ENCODE data around the gene ALKBH2.
"Not testable (repeated sequence)": the region's sequence is repeated elsewhere in the genome, so short reads cannot be mapped to it uniquely, and the experiment has no call there.

The ALKBH2 gene

GRCh38 chr12:109069307-109070271 lies 23.7 kb downstream of the ALKBH2 start:
- H3K36me3 ChIP-seq (ENCODE audit: control insufficient read depth, insufficient read depth, low read length), result peaks cover 10% of the 10 kb centered on the region; the same call in 1 of the 2 replicates

GRCh38 chr12:109065853-109066193 lies 27.4 kb downstream of the ALKBH2 start:
- H3K27ac ChIP-seq (ENCODE audit: low read depth, low read length), result no peak overlapping the region
- H3K9ac ChIP-seq (ENCODE audit: low read depth, low read length), result no peak overlapping the region
- no peaks in the 10 kb centered on the region for H3K27me3 ChIP-seq (ENCODE audit: control insufficient read depth, insufficient read depth, low read length)
- no peak overlapping the region for H3K4me3 ChIP-seq (ENCODE audit: low read depth, low read length)
- H3K9me3 ChIP-seq (ENCODE audit: control insufficient read depth, insufficient read depth, low read length), result no peaks in the 10 kb centered on the region
- peaks cover 12% of the 10 kb centered on the region for H3K4me1 ChIP-seq (ENCODE audit: control insufficient read depth, insufficient read depth, low read length)
- H3K36me3 ChIP-seq (ENCODE audit: control insufficient read depth, insufficient read depth, low read length), result no peaks in the 10 kb centered on the region

More at GRCh38 chr12:109069307-109070271, 23.7 kb downstream of the ALKBH2 start:
- Histone ChIP-seq H3K27me3 (ENCODE audit: control insufficient read depth, insufficient read depth, low read length) (no peaks in the 10 kb centered on the region), H3K9me3 (ENCODE audit: control insufficient read depth, insufficient read depth, low read length) (no peaks in the 10 kb centered on the region), H3K27ac (ENCODE audit: low read depth, low read length) (peak overlapping the region; percentile 84), H3K9ac (ENCODE audit: low read depth, low read length) (peak overlapping the region; percentile 22; the same call in 1 of the 2 replicates), H3K4me1 (ENCODE audit: control insufficient read depth, insufficient read depth, low read length) (peaks cover 12% of the 10 kb centered on the region), H3K4me3 (ENCODE audit: low read depth, low read length) (no peak overlapping the region)

- Histone ChIP-seq H3K4me1 (ENCODE audit: control insufficient read depth, insufficient read depth, low read length) (peaks cover 12% of the 10 kb centered on the region), H3K27ac (ENCODE audit: low read depth, low read length) (no peak overlapping the region), H3K27me3 (ENCODE audit: control insufficient read depth, insufficient read depth, low read length) (no peaks in the 10 kb centered on the region), H3K9me3 (ENCODE audit: control insufficient read depth, insufficient read depth, low read length) (no peaks in the 10 kb centered on the region), H3K4me3 (ENCODE audit: low read depth, low read length) (no peak overlapping the region), H3K36me3 (ENCODE audit: control insufficient read depth, insufficient read depth, low read length) (no peaks in the 10 kb centered on the region), H3K9ac (ENCODE audit: low read depth, low read length) (no peak overlapping the region)
Measured at GRCh38 chr12:109065154-109065852, 28.0 kb downstream of the ALKBH2 start.

DNA sequence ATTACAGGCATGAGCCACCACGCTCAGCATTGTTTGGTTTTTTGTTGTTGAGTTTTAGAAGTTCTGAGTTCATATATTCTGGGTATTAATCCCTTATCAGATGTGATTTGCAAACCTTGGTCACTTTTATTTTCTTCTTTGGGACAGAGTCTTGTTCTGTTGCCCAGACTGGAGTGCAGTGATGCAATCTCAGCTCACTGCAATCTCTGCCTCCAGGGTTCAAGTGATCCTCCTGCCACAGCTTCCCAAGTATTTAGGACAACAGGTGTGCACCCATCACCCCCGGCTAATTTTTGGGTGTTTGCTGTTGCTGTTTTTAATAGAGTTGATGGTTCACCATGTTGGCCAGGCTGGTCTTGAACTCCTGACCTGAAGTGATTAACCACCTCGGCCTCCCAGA lies 29.1 kb downstream of the ALKBH2 start:
- Histone ChIP-seq H3K4me1 (ENCODE audit: control insufficient read depth, insufficient read depth, low read length) (peaks cover 5% of the 10 kb centered on the region), H3K27me3 (ENCODE audit: control insufficient read depth, insufficient read depth, low read length) (no peaks in the 10 kb centered on the region), H3K9me3 (ENCODE audit: control insufficient read depth, insufficient read depth, low read length) (no peaks in the 10 kb centered on the region)

DNA sequence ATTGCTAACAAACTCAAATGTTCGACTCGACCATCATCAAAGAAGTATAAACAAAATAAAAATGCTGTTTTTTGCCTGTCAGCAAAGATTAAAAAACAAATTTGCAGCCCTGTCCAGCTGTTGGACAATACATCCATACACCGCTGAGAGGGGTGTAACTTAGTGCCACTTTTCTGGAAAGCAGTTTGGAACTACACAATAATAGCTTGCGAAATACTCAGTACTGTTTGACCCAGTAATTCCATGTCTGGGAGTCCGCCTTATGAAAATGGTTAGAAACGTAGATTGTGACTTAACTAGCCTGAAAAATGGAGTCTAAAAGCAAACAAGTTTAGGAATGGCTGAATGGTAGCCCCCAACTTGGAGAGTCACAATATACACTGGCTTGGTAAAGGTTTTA lies 34.5 kb downstream of the ALKBH2 start:
- H3K9ac ChIP-seq (ENCODE audit: low read depth, low read length), result no peak overlapping the region
- H3K27me3 ChIP-seq (ENCODE audit: control insufficient read depth, insufficient read depth, low read length), result no peaks in the 10 kb centered on the region
- 0 out of 2 replicates have a peak, but pooled peaks cover 2% of the 10 kb centered on the region for H3K36me3 ChIP-seq (ENCODE audit: control insufficient read depth, insufficient read depth, low read length)
- H3K27ac ChIP-seq (ENCODE audit: low read depth, low read length), result no peak overlapping the region
- H3K9me3 ChIP-seq (ENCODE audit: control insufficient read depth, insufficient read depth, low read length), result no peaks in the 10 kb centered on the region
- H3K4me3 ChIP-seq (ENCODE audit: low read depth, low read length), result no peak overlapping the region
- no peaks in the 10 kb centered on the region for H3K4me1 ChIP-seq (ENCODE audit: control insufficient read depth, insufficient read depth, low read length)

More for the DNA sequence above, 29.1 kb downstream of the ALKBH2 start:
- Histone ChIP-seq H3K36me3 (ENCODE audit: control insufficient read depth, insufficient read depth, low read length) (no peaks in the 10 kb centered on the region), H3K9ac (ENCODE audit: low read depth, low read length) (no peak overlapping the region), H3K27ac (ENCODE audit: low read depth, low read length) (no peak overlapping the region), H3K4me3 (ENCODE audit: low read depth, low read length) (no peak overlapping the region)

GRCh38 chr12:109057376-109057775 lies 35.9 kb downstream of the ALKBH2 start:
- Histone ChIP-seq H3K4me3 (ENCODE audit: low read depth, low read length) (no peak overlapping the region), H3K4me1 (ENCODE audit: control insufficient read depth, insufficient read depth, low read length) (peaks cover 6% of the 10 kb centered on the region), H3K9ac (ENCODE audit: low read depth, low read length) (no peak overlapping the region), H3K36me3 (ENCODE audit: control insufficient read depth, insufficient read depth, low read length) (0 out of 2 replicates have a peak, but pooled peaks cover 2% of the 10 kb centered on the region), H3K9me3 (ENCODE audit: control insufficient read depth, insufficient read depth, low read length) (no peaks in the 10 kb centered on the region), H3K27ac (ENCODE audit: low read depth, low read length) (no peak overlapping the region), H3K27me3 (ENCODE audit: control insufficient read depth, insufficient read depth, low read length) (no peaks in the 10 kb centered on the region)

- H3K27me3 ChIP-seq (ENCODE audit: control insufficient read depth, insufficient read depth, low read length), result no peaks in the 10 kb centered on the region
- H3K4me1 ChIP-seq (ENCODE audit: control insufficient read depth, insufficient read depth, low read length), result peaks cover 6% of the 10 kb centered on the region
- no peak overlapping the region for H3K27ac ChIP-seq (ENCODE audit: low read depth, low read length)
- 0 out of 2 replicates have a peak, but pooled peaks cover 2% of the 10 kb centered on the region for H3K36me3 ChIP-seq (ENCODE audit: control insufficient read depth, insufficient read depth, low read length)
- H3K9me3 ChIP-seq (ENCODE audit: control insufficient read depth, insufficient read depth, low read length), result no peaks in the 10 kb centered on the region
- H3K9ac ChIP-seq (ENCODE audit: low read depth, low read length), result no peak overlapping the region
- H3K4me3 ChIP-seq (ENCODE audit: low read depth, low read length), result no peak overlapping the region
Measured at GRCh38 chr12:109056891-109057290, 36.4 kb downstream of the ALKBH2 start.

DNA sequence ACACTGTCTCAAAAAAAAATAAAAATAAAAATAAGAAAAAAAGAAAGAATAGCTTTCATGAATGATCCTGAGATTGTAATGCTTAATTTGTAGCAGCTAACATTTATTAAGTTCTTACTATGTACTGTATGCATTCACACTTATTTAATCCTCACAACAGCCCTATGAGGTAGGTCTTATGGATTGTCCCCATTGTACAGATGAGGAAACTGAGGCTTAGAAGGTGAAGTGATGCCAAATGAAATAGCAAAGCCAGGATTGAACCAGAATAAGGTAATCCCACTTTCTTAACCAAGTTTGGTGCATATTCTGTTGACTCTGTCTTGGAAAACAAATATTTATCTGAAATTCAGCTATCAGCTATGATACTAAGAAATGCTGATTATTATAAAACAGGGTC lies 38.8 kb downstream of the ALKBH2 start:
- H3K27me3 ChIP-seq (ENCODE audit: control insufficient read depth, insufficient read depth, low read length), result no peaks in the 10 kb centered on the region
- peaks cover 6% of the 10 kb centered on the region for H3K4me1 ChIP-seq (ENCODE audit: control insufficient read depth, insufficient read depth, low read length)
- H3K9ac ChIP-seq (ENCODE audit: low read depth, low read length), result no peak overlapping the region
- no peaks in the 10 kb centered on the region for H3K9me3 ChIP-seq (ENCODE audit: control insufficient read depth, insufficient read depth, low read length)
- no peak overlapping the region for H3K4me3 ChIP-seq (ENCODE audit: low read depth, low read length)
- H3K27ac ChIP-seq (ENCODE audit: low read depth, low read length), result no peak overlapping the region
- 0 out of 2 replicates have a peak, but pooled peaks cover 2% of the 10 kb centered on the region for H3K36me3 ChIP-seq (ENCODE audit: control insufficient read depth, insufficient read depth, low read length)

GRCh38 chr12:109054124-109054513 lies 39.2 kb downstream of the ALKBH2 start:
- not testable (repeated sequence) for H3K9ac ChIP-seq (ENCODE audit: low read depth, low read length); H3K27me3 ChIP-seq (ENCODE audit: control insufficient read depth, insufficient read depth, low read length); H3K4me1 ChIP-seq (ENCODE audit: control insufficient read depth, insufficient read depth, low read length); H3K4me3 ChIP-seq (ENCODE audit: low read depth, low read length); H3K36me3 ChIP-seq (ENCODE audit: control insufficient read depth, insufficient read depth, low read length); H3K9me3 ChIP-seq (ENCODE audit: control insufficient read depth, insufficient read depth, low read length); H3K27ac ChIP-seq (ENCODE audit: low read depth, low read length)

- Histone ChIP-seq H3K27ac (ENCODE audit: low read depth, low read length) (no peak overlapping the region), H3K4me1 (ENCODE audit: control insufficient read depth, insufficient read depth, low read length) (peaks cover 6% of the 10 kb centered on the region), H3K9ac (ENCODE audit: low read depth, low read length) (no peak overlapping the region), H3K4me3 (ENCODE audit: low read depth, low read length) (peak overlapping the region; percentile 92), H3K27me3 (ENCODE audit: control insufficient read depth, insufficient read depth, low read length) (no peaks in the 10 kb centered on the region), H3K9me3 (ENCODE audit: control insufficient read depth, insufficient read depth, low read length) (no peaks in the 10 kb centered on the region), H3K36me3 (ENCODE audit: control insufficient read depth, insufficient read depth, low read length) (0 out of 2 replicates have a peak, but pooled peaks cover under 1% of the 10 kb centered on the region)
Measured at GRCh38 chr12:109053382-109054123, 39.7 kb downstream of the ALKBH2 start.

Data from HUES48 (cell line).